Measurements from ENCODE around the gene COL4A4.

- no peak for TF ChIP-seq POLR2A (IDR thresholded peaks at IDR 0.05)
- TF ChIP-seq CTCF (IDR thresholded peaks at IDR 0.05): no peak
These were observed 81.7 kb downstream of the COL4A4 start for GRCh38 chr2:227082286-227082685.

Measured in transverse colon (tissue), 3 donors.